HG03558 (cell line): Measurements from ENCODE around the gene ABHD16A.

ENCODE experiments used
- ATAC-seq: cut with Tn5 transposase; IDR thresholded peaks from one replicate; pipeline ENCODE4 v1.9.1; 2021; ENCODE audit warnings: moderate number of reproducible peaks; ENCODE audit not compliant: unreplicated experiment; ENCODE audit errors: extremely low read depth

Gene ABHD16A

DNA sequence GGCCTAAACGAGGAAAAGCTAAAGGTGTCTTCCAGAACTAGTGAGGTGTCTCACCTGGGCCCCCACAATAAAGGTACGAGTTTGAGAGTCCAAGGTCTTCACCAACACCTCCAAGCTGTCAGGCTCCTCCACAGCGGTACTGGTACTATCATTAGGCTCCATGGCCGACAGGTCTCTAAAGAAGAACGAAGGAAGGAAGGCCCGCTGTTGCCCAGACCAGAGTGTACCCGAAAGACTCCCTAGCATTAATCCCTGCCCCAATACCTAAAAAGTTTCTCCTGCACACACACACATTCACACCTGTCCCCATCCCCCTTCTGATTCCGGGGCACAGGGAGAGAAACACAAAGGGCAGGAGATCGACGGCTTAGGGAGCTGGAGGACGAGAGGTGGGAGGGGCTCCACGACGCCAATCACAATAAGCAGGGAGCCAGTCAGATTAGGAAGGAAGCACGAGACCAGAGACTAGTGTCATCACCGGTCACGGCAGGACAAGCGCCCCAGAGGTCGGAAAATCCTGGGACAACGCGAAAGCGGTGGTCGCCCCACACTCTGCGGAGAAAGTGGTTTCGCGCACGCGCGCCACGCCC, 51.4 kb downstream of the ABHD16A start:
- no peak for ATAC-seq

DNA sequence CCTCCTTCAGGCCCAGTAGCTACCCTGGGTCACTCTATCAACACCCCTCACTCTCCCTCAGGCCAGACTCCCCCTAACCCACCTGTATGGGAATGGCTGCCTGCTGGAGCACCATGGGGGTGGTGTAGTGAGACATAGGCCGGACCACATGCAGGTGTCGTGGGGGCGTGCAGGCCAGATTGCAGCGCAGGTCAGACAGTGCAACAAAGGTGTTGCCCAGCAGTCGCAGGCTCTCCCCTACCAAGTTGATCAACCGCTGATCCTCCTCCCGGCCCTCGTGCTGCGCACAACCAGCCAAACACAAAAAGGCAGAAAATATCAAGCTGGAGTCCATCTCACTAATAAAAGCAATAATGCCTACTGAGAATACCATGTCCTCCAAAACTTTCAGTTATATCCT, 57.8 kb downstream of the ABHD16A start:
- ATAC-seq, result no peak

DNA sequence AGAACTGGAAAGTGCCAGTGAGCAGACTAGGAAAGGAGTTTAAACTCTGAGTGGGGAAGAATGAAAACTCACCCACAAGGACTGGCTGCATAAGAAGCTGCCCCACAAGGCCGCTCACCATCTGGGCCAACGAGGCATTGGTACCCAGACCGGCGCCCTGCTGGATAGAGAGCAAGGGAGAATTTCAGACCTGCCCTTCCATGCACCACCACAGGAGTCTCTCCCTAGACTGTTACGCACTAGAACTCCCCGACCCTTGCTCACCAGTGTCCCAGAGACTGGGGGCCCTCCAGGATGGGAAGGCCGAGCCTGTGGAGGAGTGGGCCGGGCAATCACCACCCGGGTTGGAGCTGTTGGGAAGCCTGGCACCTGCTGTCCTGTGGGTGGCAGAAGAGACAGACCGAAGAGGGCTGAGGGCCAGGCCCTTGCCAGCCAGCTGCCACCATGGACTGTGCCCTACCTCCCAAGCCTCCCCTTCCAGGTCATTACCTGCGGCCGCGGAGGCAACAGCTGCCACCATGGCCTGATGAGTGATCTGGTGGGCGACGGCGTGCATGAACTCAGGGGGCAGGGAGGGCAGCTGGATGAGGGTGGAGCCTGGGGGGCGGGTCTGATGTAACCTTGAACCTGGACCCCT, 59.2 kb downstream of the ABHD16A start:
- ATAC-seq, result no peak

DNA sequence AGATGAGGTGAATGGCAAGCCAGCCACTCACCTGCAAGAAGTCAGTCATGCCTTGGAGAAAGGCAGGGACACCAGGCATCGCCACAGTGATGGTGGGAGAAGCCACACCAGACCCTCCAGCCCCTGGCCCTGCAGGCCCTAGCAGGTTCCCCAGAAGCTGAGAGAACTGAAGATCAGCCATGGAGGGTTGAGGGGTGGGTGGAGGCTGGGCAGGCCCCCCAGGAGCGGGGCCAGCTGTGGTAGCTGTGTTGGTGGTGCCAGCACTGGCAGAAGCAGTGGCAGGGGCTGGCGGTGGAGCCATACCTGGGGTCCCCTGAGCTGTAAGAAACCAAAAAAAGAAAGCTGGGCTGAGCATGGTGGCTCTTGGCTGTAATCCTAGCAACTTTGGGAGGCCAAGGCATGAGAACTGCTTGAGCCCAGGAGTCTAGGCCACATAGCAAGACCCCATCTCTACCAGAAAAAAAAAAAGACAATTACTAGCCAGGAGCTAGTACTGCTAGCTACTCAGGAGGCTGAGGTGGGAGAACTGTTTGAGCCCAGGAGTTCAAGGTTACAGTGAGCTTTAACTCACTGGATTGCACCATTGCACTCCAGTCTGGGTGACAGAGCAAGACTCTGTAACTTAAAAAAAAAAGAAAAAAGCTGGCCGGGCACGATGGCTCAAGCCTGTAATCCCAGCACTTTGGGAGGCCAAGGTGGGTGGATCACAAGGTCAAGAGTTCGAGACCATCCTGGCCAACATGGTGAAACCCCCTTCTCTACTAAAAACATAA, 60.1 kb downstream of the ABHD16A start:
- ATAC-seq, result no peak

DNA sequence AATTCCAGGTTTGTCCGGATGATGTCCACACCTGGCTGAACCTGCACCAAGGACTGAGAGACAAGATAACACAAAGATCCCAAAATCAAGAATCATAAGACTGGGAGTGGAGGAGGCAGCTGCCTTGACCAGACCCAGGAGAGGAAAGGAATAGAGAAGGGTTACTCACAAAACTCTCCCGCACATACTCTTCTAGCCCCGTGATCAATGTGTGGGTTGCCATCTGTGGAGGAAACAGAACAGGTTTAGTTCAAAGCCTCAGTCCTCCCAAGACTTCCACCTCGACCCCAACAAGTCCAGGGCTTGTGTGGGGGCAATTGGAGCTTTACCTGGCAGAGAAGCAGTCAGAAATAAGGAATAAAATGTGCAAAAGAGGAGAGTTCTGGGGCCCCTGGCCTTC, 61.8 kb downstream of the ABHD16A start:
- no peak for ATAC-seq

DNA sequence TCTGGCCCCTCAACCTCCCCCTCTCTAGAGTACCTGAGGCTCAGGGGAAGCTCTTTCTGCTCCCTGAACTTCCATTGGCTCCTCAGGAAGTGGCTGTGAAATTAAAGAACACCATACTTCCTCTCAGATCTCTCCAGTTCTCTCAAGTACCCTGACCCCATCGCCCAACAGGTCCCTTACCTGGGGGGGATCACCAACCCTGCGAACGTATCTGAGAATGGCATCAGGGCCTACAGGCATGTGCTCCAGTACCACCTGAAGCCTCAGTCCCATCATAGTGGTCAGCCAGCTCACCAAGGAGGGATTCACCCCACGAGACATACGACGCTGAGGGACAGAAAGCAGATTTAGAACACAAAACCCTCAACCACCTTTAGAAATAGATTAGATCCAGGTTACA, 62.5 kb downstream of the ABHD16A start:
- ATAC-seq, result no peak

DNA sequence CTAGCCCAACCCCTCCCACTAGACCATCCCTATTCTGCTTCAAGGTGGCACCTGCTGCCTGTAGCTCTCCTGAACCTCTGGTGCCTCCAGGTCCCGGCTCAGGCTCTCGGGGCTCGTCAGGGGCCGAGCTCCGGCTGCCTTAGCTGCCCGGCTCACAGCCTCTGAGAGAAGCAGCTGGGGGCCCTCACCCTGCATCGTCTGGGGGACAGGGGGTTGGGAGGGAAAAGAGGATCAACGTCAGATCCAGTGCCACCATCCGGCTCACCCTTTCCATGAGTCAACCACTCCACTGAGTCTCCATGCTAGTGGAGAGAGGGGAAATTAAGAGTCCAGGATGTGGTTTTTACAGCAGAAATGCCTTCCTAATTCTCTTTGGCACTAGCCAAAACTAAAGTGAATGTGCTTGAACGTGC, 63.7 kb downstream of the ABHD16A start:
- no peak for ATAC-seq

DNA sequence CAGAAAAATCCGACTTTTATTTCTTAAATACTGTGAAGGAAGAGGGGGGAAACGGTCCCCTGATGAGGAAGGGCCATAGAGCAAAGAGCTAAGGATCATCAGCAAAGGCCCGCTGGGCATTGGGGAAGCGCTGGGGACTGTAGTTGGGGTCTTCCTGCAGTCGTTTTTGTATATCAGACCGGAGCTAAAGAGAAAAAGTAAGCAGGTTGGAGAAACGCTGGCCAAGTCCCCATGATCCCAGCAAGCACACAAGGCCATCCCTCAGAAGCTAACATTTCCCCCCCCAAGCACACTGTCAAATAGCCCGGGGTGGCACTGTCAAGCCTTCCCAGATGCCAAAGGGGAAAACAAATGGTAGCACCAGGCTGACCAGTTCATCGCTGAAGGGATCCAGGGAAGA, 64.1 kb downstream of the ABHD16A start:
- no peak for ATAC-seq
